B cell (primary cell): Measurements from ENCODE around the gene HOXB8. TPM values are rescaled to one million over a fixed set of nuclear protein-coding genes. Genes with fewer than 3 reads are reported as not detected.

ENCODE experiments used
- ATAC-seq: fragments of 200-7000 bp; cut with Tn5 transposase; one replicate; pipeline ENCODE4 v1.10.0; 2021; ENCODE audit warnings: low read depth, mild to moderate bottlenecking, moderate number of reproducible peaks, moderate library complexity
- CTCF ChIA-PET: fragments of 350-600 bp; sonication (Branson Sonifier 250); formaldehyde crosslinking; loops from one replicate; lab custom pipeline; 2021; ENCODE audit warnings: antibody characterized with exemption, inconsistent platforms; lab: Charles Lee
- POLR2A ChIA-PET: fragments of 350-600 bp; sonication (Branson Sonifier 250); formaldehyde crosslinking; loops from one replicate; lab custom pipeline; 2021; ENCODE audit warnings: antibody characterized with exemption; lab: Charles Lee
- DNase-seq: peaks from one replicate; pipeline ENCODE4 v3.0.0; 2013
- H2AFZ ChIP-seq: 2 replicates; pipeline ENCODE4 v1.6.1; 2012; ENCODE audit warnings: mild to moderate bottlenecking, low read depth, low read length; ENCODE audit not compliant: insufficient read depth, poor library complexity, severe bottlenecking
- H3K27ac ChIP-seq, 2 donors: 1 replicate in 1 of 2; 2 replicates in 1 of 2; pipeline ENCODE4 v1.5.1; 2012 to 2013; ENCODE audit warnings: low read length in 2 of 2, mild to moderate bottlenecking in 2 of 2, moderate library complexity in 1 of 2
- H3K27me3 ChIP-seq, 4 experiments: fragments of 200-600 bp in 1 of 4; sonication (generic) in 1 of 4; replicated peaks in 1 of 4; 1 replicate in 2 of 4; 2 replicates in 2 of 4; pipeline versions ENCODE4 v1.6.1 to v1.7.0; 2013 to 2016; ENCODE audit warnings: low read length in 3 of 4, mild to moderate bottlenecking in 2 of 4, mixed read lengths in 1 of 4, moderate library complexity in 1 of 4; ENCODE audit not compliant: insufficient read depth in 4 of 4, control insufficient read depth in 3 of 4; ENCODE audit errors: control extremely low read depth in 1 of 4
- H3K36me3 ChIP-seq, 2 experiments: replicated peaks in 1 of 2; 1 replicate in 1 of 2; 2 replicates in 1 of 2; pipeline versions ENCODE4 v1.6.1 to v1.7.1; 2013; ENCODE audit warnings: low read length in 1 of 2; ENCODE audit not compliant: insufficient read depth in 2 of 2, control insufficient read depth in 1 of 2; ENCODE audit errors: control extremely low read depth in 1 of 2, extremely low read depth in 1 of 2
- H3K4me1 ChIP-seq, 2 donors: fragments of 200-600 bp in 1 of 2; sonication (generic) in 1 of 2; 1 replicate in 1 of 2; 2 replicates in 1 of 2; pipeline versions ENCODE4 v1.5.1 to v1.6.1; 2013 to 2017; ENCODE audit warnings: low read length in 2 of 2; ENCODE audit not compliant: control insufficient read depth in 2 of 2, insufficient read depth in 2 of 2
- H3K4me2 ChIP-seq: replicated peaks from 2 replicates; pipeline ENCODE3; 2012; ENCODE audit warnings: mild to moderate bottlenecking, low read depth, low read length; ENCODE audit not compliant: poor library complexity, severe bottlenecking
- H3K4me3 ChIP-seq, 5 experiments: fragments of 200-600 bp in 1 of 5; sonication (generic) in 1 of 5; 1 replicate in 3 of 5; 2 replicates in 2 of 5; pipeline versions ENCODE4 v1.5.1 to v1.7.0; 2011 to 2016; ENCODE audit warnings: low read length in 4 of 5, mild to moderate bottlenecking in 4 of 5, low read depth in 2 of 5, control low read depth in 1 of 5, moderate library complexity in 1 of 5; ENCODE audit not compliant: insufficient read depth in 1 of 5; ENCODE audit errors: control extremely low read depth in 1 of 5, extremely low read depth in 1 of 5
- H3K79me2 ChIP-seq: fragments of 200-600 bp; sonication (generic); one replicate; pipeline ENCODE4 v1.6.0; 2016; ENCODE audit warnings: low read length; ENCODE audit not compliant: control insufficient read depth, insufficient read depth
- H3K9ac ChIP-seq: fragments of 200-600 bp; sonication (generic); 2 replicates; pipeline ENCODE4 v1.6.1; 2017; ENCODE audit warnings: mild to moderate bottlenecking, low read length, moderate library complexity
- H3K9me3 ChIP-seq, 3 donors: one replicate each; pipeline versions ENCODE4 v1.6.1 to v1.7.1; 2013; ENCODE audit warnings: low read length in 2 of 3; ENCODE audit not compliant: control insufficient read depth in 2 of 3, insufficient read depth in 1 of 3; ENCODE audit errors: control extremely low read depth in 1 of 3
- H4K20me1 ChIP-seq: 2 replicates; pipeline ENCODE4 v1.6.0; 2012; ENCODE audit warnings: mild to moderate bottlenecking, low read length; ENCODE audit not compliant: insufficient read depth, control insufficient read depth, poor library complexity, severe bottlenecking
- H3K27ac Mint-ChIP-seq: one replicate; pipeline ENCODE4 v1.8.0; 2021; ENCODE audit warnings: mixed read lengths
- H3K27me3 Mint-ChIP-seq: one replicate; pipeline ENCODE4 v1.8.0; 2021; ENCODE audit warnings: mixed read lengths
- H3K4me1 Mint-ChIP-seq: one replicate; pipeline ENCODE4 v1.8.0; 2021; ENCODE audit warnings: mixed read lengths
- H3K4me3 Mint-ChIP-seq: one replicate; pipeline ENCODE4 v1.8.0; 2021; ENCODE audit warnings: mixed read lengths
- H3K9me3 Mint-ChIP-seq: one replicate; pipeline ENCODE4 v1.8.0; 2022; ENCODE audit warnings: mixed read lengths; ENCODE audit not compliant: insufficient read depth
- EZH2 ChIP-seq: IDR thresholded peaks from 2 replicates; pipeline ENCODE4 v1.6.1; 2012; ENCODE audit warnings: borderline replicate concordance, low read depth, mild to moderate bottlenecking, moderate library complexity, low read length; ENCODE audit not compliant: insufficient read depth, poor library complexity, severe bottlenecking
- WGBS: methylation state at CpG from one replicate; pipeline ENCODE4 v1.1.5; 2013; ENCODE audit warnings: missing lambda C conversion rate; ENCODE audit not compliant: insufficient coverage; 5-methylcytosine and 5-hydroxymethylcytosine counted together
- intact Hi-C: fragments of 100-400 bp; cut with micrococcal nuclease; formaldehyde crosslinking; loops from one replicate; pipeline ENCODE4 v1.10.0; 2022
- polyA plus RNA-seq: library from polyadenylated mRNA; depleted of rRNA; stranded (reverse); fragments of >200 nt; gene quantifications from 2 replicates; pipeline ENCODE4 v1.2.3, GENCODE V29; 2012
- total RNA-seq, 2 donors: library from RNA; stranded (reverse); fragments of 120-200 nt in 1 of 2; gene quantifications; 1 replicate in 1 of 2; 2 replicates in 1 of 2; pipeline versions ENCODE4 v1.2.3 to v1.2.4, GENCODE V29; 2013 to 2022
- TF ChIP-seq, protein P1 (sequence below): fragments of 200-600 bp; IDR thresholded peaks from one replicate; pipeline ENCODE4 v1.8.0; 2022; ENCODE audit warnings: antibody characterized with exemption, mild to moderate bottlenecking

HOXB8 gene
- total and polyA plus RNA-seq, 2 donors (not counting 1 experiment from before 2014, with no cell fraction given): not detected

DNA sequence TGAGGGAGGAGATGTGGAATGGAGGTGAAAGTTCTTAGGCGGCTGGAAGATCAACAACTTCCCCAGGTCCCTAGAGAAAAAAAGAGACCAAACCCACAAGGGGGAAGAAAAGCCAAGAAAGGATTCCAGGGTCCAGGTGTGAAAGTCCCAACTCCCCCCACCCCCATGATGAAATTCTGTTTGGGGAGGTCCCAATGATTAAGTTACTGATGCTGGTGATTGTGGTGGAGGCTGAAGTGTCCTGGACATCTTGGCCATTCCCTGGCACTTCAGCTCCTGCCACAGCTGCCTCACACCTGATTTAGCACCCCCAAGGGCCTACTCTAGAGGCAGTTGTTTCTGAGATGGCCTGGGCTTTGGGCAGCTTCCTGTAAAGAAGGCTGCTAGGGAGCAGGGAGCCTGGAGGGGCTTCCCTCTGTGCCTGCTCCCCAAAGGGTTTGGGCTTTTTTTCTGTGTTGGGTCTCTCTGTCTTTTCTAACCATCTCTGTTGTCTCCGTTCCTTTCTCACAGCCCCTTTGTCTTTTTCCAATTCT is 50.0 kb downstream of the HOXB8 start:
- WGBS: no CpG with 5 or more reads among the region's 2 CpGs
- no peak overlapping the region for H3K4me2 ChIP-seq
- H4K20me1 ChIP-seq: no peaks in the 10 kb centered on the region
- intact Hi-C loops: no loop called here
- no peak overlapping the region for H3K27ac Mint-ChIP-seq
- peaks cover 20% of the 10 kb centered on the region for H3K27me3 Mint-ChIP-seq
- H3K9me3 Mint-ChIP-seq: no peaks in the 10 kb centered on the region
- POLR2A ChIA-PET: no interaction called here
- peaks cover 5 to 8% of the 10 kb centered on the region in 2 donors for H3K4me1 ChIP-seq
- no peak overlapping the region for H3K9ac ChIP-seq
- H3K27ac ChIP-seq: no peak overlapping the region
- H3K36me3 ChIP-seq: no peaks in the 10 kb centered on the region
- CTCF ChIA-PET: no interaction called here
- TF ChIP-seq EZH2: no peak
- TF ChIP-seq, protein P1, sequence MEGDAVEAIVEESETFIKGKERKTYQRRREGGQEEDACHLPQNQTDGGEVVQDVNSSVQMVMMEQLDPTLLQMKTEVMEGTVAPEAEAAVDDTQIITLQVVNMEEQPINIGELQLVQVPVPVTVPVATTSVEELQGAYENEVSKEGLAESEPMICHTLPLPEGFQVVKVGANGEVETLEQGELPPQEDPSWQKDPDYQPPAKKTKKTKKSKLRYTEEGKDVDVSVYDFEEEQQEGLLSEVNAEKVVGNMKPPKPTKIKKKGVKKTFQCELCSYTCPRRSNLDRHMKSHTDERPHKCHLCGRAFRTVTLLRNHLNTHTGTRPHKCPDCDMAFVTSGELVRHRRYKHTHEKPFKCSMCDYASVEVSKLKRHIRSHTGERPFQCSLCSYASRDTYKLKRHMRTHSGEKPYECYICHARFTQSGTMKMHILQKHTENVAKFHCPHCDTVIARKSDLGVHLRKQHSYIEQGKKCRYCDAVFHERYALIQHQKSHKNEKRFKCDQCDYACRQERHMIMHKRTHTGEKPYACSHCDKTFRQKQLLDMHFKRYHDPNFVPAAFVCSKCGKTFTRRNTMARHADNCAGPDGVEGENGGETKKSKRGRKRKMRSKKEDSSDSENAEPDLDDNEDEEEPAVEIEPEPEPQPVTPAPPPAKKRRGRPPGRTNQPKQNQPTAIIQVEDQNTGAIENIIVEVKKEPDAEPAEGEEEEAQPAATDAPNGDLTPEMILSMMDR: no peak
- no peak for DNase-seq
- H3K4me3 ChIP-seq: no peak overlapping the region
- no peak for ATAC-seq
- H3K4me1 Mint-ChIP-seq: peaks cover 9% of the 10 kb centered on the region
- no peak overlapping the region for H2AFZ ChIP-seq
- peaks cover 0 to 63% (median 26%) of the 10 kb centered on the region in 4 experiments for H3K27me3 ChIP-seq
- H3K9me3 ChIP-seq: peaks cover 0 to 3% (median 0%) of the 10 kb centered on the region in 3 donors
- H3K79me2 ChIP-seq: no peaks in the 10 kb centered on the region
- no peak overlapping the region for H3K4me3 Mint-ChIP-seq

DNA sequence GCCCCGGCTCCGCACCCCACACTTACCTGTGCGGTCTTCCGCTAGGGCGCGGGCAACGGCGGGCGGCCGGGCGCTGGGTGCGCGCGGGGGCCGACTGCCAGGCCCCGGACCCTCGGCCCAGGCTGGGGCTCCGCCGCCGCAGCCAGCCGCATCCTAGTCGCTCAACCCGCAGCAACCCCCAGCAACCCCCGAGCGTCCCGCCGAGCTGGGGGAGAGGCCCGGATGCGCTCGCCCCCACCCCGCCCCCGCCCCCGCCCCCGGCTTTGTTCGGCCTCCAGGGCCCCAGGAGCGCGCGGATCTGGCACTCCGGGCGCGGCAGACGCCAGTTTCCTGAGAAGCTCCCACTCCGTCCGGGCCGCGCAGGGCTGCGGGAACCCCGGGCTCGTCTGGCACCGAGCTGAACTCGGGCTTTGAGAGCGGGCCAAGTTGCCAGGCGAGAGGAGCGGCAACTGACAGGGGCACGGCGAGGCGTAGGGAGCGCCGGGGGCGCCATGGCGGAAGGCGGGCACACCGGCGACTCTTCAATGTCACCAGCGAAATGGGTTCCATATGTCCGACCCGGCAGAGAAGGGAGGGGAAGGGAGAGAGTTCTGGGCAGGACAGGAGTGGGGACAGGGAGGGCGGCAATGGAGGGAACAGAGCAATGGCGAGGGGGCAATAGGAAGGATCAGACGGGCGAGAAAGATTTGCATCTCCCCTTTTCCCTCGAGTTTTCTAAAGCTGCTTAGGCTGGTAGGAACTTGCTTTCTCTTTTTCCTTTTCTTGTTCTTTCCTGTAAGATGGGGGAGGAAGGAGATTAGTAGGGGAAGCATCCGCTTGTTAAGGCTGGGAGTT is 50.7 kb downstream of the HOXB8 start:
- CTCF ChIA-PET: interaction anchor here (0.7 kb wide), 2 partner anchors 213 to 302 kb away, joined by 3 read pairs; no protein-coding TSS in a partner anchor
- Histone ChIP-seq H4K20me1 (no peaks in the 10 kb centered on the region), H3K4me2 (no peak overlapping the region), H3K9me3 (peaks cover 0 to 3% (median 0%) of the 10 kb centered on the region in 3 donors), H3K27ac (no peak overlapping the region), H3K4me1 (peaks cover 5 to 8% of the 10 kb centered on the region in 2 donors), H3K9ac (no peak overlapping the region), H3K79me2 (no peaks in the 10 kb centered on the region), H3K4me3 (no peak overlapping the region), H2AFZ (no peak overlapping the region), H3K27me3 (peaks cover 0 to 56% (median 22%) of the 10 kb centered on the region in 4 experiments), H3K36me3 (no peaks in the 10 kb centered on the region)
- no peak overlapping the region for H3K27ac Mint-ChIP-seq
- ATAC-seq (no peak), DNase-seq (no peak)
- no peaks in the 10 kb centered on the region for H3K9me3 Mint-ChIP-seq
- H3K4me1 Mint-ChIP-seq: peaks cover 9% of the 10 kb centered on the region
- intact Hi-C loops: no loop called here
- H3K4me3 Mint-ChIP-seq: no peak overlapping the region
- POLR2A ChIA-PET: no interaction called here
- TF ChIP-seq EZH2: no peak
- TF ChIP-seq, protein P1: no peak
- peaks cover 19% of the 10 kb centered on the region for H3K27me3 Mint-ChIP-seq
- 43% methylated on average over 69 of the region's 73 CpGs for WGBS
